GM21529 (cell line): Measurements from ENCODE around the gene RELN.
"Not testable (repeated sequence)": the region's sequence is repeated elsewhere in the genome, so short reads cannot be mapped to it uniquely, and the experiment has no call there.

Experiments used
- ATAC-seq: cut with Tn5 transposase; IDR thresholded peaks from one replicate; pipeline ENCODE4 v1.9.1; 2021; ENCODE audit not compliant: unreplicated experiment

Gene RELN

GRCh38 chr7:103905997-103906396 is 83.5 kb downstream of the RELN start:
- no peak for ATAC-seq

- no peak for ATAC-seq
These were observed 86.5 kb downstream of the RELN start for GRCh38 chr7:103902917-103903316.

- not testable (repeated sequence) for ATAC-seq
These were observed 92.6 kb downstream of the RELN start for GRCh38 chr7:103896826-103897225.

GRCh38 chr7:103894656-103895596 is 94.5 kb downstream of the RELN start:
- ATAC-seq: no peak

GRCh38 chr7:103893350-103893749 is 96.1 kb downstream of the RELN start:
- no peak for ATAC-seq

- no peak for ATAC-seq
These were observed 100.0 kb downstream of the RELN start for GRCh38 chr7:103889451-103889850.

- no peak for ATAC-seq
These were observed 100.8 kb downstream of the RELN start for GRCh38 chr7:103888603-103889153.

- ATAC-seq: no peak
These were observed 101.4 kb downstream of the RELN start for GRCh38 chr7:103887853-103888602.

- ATAC-seq: no peak
These were observed 102.4 kb downstream of the RELN start for GRCh38 chr7:103887050-103887449.

GRCh38 chr7:103879928-103880600 is 109.4 kb downstream of the RELN start:
- no peak for ATAC-seq

GRCh38 chr7:103879411-103879810 is 110.0 kb downstream of the RELN start:
- ATAC-seq: no peak

- ATAC-seq: no peak
These were observed 111.9 kb downstream of the RELN start for GRCh38 chr7:103877565-103877964.

- ATAC-seq: no peak
These were observed 113.7 kb downstream of the RELN start for GRCh38 chr7:103875718-103876117.

- no peak for ATAC-seq
These were observed 118.0 kb downstream of the RELN start for GRCh38 chr7:103871473-103871872.

- no peak for ATAC-seq
These were observed 118.8 kb downstream of the RELN start for GRCh38 chr7:103870664-103871063.

GRCh38 chr7:103867874-103868273 is 121.6 kb downstream of the RELN start:
- ATAC-seq: no peak

GRCh38 chr7:103866919-103867318 is 122.5 kb downstream of the RELN start:
- no peak for ATAC-seq

- ATAC-seq: no peak
These were observed 124.0 kb downstream of the RELN start for GRCh38 chr7:103865442-103865841.

- ATAC-seq: no peak
These were observed 127.0 kb downstream of the RELN start for GRCh38 chr7:103862302-103863035.

GRCh38 chr7:103859709-103860108 is 129.7 kb downstream of the RELN start:
- ATAC-seq: no peak
